Psoas muscle (tissue), 8 donors: ENCODE data around the gene ITPRIPL1. TPM values are rescaled to one million over a fixed set of nuclear protein-coding genes. Genes with fewer than 3 reads are reported as not detected.

Experiments used
- ATAC-seq, 4 donors: fragments of 200-7000 bp; cut with Tn5 transposase; one replicate each; pipeline ENCODE4 v1.9.1; 2020; ENCODE audit warnings: moderate library complexity in 3 of 4, mild to moderate bottlenecking in 2 of 4
- DNase-seq, 2 donors: peaks; one replicate each; pipeline ENCODE4 v3.0.0-alpha.2; 2020
- H3K27ac ChIP-seq: fragments of 200-600 bp; one replicate; pipeline ENCODE4 v1.8.0; 2022
- H3K27me3 ChIP-seq, 3 donors: fragments of 200-600 bp in 1 of 3; one replicate each; pipeline versions ENCODE4 v1.6.1 to v1.8.0; 2013 to 2022; ENCODE audit warnings: low read length in 2 of 3, mild to moderate bottlenecking in 2 of 3, moderate library complexity in 1 of 3; ENCODE audit not compliant: insufficient read depth in 3 of 3
- H3K36me3 ChIP-seq, 2 donors: fragments of 200-600 bp in 1 of 2; one replicate each; pipeline versions ENCODE4 v1.6.1 to v1.8.0; 2013 to 2022; ENCODE audit warnings: low read depth in 1 of 2, mild to moderate bottlenecking in 1 of 2, moderate library complexity in 1 of 2; ENCODE audit not compliant: insufficient read depth in 1 of 2
- H3K4me1 ChIP-seq: fragments of 200-600 bp; one replicate; pipeline ENCODE4 v1.8.0; 2022
- H3K4me3 ChIP-seq: fragments of 200-600 bp; one replicate; pipeline ENCODE4 v1.8.0; 2022; ENCODE audit warnings: mild to moderate bottlenecking
- H3K9me3 ChIP-seq: fragments of 200-600 bp; one replicate; pipeline ENCODE4 v1.8.0; 2022
- WGBS, 3 donors: extraction: QIAGEN DNeasy Blood & Tissue Kit; methylation state at CpG; one replicate each; pipeline versions ENCODE4 v1.1.6 to v1.1.7; 2013; 5-methylcytosine and 5-hydroxymethylcytosine counted together
- intact Hi-C, 2 donors: fragments of 100-400 bp; cut with DNase I; formaldehyde crosslinking; loops; one replicate each; pipeline versions ENCODE4 v1.11.0 to v1.14.2; 2022
- polyA plus RNA-seq, 3 donors: library from polyadenylated mRNA; stranded (reverse); fragments of 200-250 nt; gene quantifications; one replicate each; pipeline ENCODE4 v1.2.3, GENCODE V29; 2013
- total RNA-seq, 4 donors: library from RNA; stranded (reverse); fragmentation: NEBNext Ultra II Directional in 2 of 4; extraction: Animal tissue kit (Norgen Biotek cat#: 25700) in 2 of 4; gene quantifications; one replicate each; pipeline versions ENCODE4 v1.2.1 to v1.2.4, GENCODE V29; 2021 to 2023
- TF ChIP-seq, protein P1 (sequence below): fragments of 200-600 bp; IDR thresholded peaks from one replicate; pipeline ENCODE4 v1.8.0; 2022; ENCODE audit warnings: antibody characterized with exemption
- donor health status: healthy with polysubstance abuse.
- donor health status: DM: no; HTN: no; CAD: no; lungs with moderate emphysema.
- donor health status: Bipolar disorder and iron deficiency.
- donor health status: healthy.
- donor health status: DM: yes; HTN: yes; CAD: no.
- donor health status: DM: no; HTN: no; CAD: no.
- donor health status: DM: no; HTN: no; CAD: no.
- donor health status: DM: yes; HTN: yes; CAD: no.

ITPRIPL1 gene
- total and polyA plus RNA-seq, 7 donors: 0.31 to 1.2 (median 0.60) TPM

DNA sequence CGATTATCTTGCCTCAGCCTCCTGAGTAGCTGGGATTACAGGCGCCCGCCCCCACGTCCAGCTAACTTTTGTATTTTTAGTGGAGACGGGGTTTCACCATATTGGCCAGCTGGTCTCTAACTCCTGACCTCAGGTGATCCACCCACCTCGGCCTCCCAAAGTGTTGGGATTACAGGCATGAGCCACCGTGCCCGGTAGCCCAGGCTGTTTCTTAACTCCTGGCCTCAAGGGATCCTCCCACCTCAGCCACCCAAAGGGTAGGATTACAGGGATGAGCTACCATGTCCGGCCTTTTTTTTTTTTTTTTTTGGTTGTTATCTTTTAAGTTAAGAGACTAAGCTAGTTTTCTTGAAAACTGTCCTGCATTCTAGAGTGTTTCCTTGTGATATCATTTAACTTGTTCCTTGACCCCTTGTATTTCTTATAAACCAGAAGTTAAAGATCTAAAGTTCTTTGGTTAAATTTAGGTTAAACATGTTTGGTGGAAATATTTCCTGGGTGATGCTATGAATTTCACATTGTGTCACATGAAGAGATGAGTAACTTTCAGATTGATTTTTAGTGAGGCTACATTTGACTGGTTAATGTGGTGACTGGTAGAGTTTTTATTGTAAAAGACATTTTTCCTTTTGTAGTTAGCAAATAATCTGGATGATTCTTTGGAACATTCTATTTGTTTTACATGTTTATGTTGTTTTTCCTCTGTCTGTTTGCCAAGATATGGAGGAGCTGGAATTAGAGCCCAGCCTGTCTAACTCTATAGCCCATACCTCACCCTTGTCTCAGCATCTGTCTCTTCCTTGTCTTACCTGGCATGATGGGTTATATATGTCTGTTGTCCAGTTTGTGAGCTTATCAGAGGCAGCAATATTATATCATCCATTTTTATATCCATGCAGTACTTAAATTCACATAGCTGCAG, 15.6 kb downstream of the ITPRIPL1 start:
- intact Hi-C loops: no loop called here
- WGBS, 3 donors: 92% methylated on average over 9 of the region's 9 CpGs

DNA sequence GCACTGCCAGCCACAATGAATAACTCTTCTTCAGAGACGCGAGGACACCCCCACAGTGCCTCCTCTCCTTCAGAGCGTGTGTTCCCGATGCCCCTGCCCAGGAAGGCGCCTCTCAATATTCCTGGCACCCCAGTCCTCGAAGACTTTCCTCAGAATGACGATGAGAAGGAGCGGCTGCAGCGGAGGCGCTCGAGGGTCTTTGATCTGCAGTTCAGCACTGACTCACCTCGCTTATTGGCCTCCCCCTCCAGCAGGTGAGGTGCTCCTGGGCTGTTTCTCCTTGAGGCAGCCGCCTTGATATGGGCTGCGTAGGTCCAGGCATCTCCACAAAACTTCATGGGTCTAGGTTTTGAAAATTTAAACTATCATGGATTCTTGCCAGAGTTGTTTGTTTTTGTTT, 16.5 kb downstream of the ITPRIPL1 start:
- TF ChIP-seq, protein P1, sequence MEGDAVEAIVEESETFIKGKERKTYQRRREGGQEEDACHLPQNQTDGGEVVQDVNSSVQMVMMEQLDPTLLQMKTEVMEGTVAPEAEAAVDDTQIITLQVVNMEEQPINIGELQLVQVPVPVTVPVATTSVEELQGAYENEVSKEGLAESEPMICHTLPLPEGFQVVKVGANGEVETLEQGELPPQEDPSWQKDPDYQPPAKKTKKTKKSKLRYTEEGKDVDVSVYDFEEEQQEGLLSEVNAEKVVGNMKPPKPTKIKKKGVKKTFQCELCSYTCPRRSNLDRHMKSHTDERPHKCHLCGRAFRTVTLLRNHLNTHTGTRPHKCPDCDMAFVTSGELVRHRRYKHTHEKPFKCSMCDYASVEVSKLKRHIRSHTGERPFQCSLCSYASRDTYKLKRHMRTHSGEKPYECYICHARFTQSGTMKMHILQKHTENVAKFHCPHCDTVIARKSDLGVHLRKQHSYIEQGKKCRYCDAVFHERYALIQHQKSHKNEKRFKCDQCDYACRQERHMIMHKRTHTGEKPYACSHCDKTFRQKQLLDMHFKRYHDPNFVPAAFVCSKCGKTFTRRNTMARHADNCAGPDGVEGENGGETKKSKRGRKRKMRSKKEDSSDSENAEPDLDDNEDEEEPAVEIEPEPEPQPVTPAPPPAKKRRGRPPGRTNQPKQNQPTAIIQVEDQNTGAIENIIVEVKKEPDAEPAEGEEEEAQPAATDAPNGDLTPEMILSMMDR: no peak
- H3K9me3 ChIP-seq: no peaks in the 10 kb centered on the region
- 94 to 97% (median 96%) methylated on average over 14 of the region's 14 CpGs for WGBS, 3 donors
- H3K27ac ChIP-seq: no peak overlapping the region
- H3K27me3 ChIP-seq: no peaks in the 10 kb centered on the region
- no peaks in the 10 kb centered on the region for H3K4me1 ChIP-seq
- intact Hi-C loops: no loop called here
- DNase-seq (no peak), ATAC-seq (no peak)
- H3K36me3 ChIP-seq: no peaks in the 10 kb centered on the region
- no peak overlapping the region for H3K4me3 ChIP-seq

More for the DNA sequence above, 15.6 kb downstream of the ITPRIPL1 start:
- Histone ChIP-seq H3K9me3 (no peaks in the 10 kb centered on the region), H3K27me3 (no peaks in the 10 kb centered on the region), H3K27ac (no peak overlapping the region), H3K4me1 (peaks cover 6% of the 10 kb centered on the region), H3K36me3 (no peaks in the 10 kb centered on the region), H3K4me3 (no peak overlapping the region)
- TF ChIP-seq, protein P1: no peak
- DNase-seq (no peak), ATAC-seq (no peak)

DNA sequence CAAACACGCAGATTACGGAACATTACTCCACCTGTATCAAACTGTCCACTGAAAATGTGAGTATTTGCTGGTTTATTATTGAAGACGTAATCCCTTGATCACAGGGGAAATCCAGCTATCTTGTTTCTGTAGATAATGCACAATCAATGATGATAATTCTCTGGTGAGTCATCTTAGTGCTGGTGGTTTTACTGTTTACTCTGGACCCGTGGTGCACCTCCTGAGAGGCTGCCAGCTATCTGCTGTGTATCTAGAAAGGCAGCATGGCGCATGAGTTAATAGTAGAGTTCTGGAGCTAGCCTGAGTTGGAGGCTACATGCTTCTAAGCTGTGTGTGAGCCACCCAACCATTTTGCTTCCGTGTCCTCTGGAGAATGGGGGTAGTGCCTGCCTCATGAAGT, 17.0 kb downstream of the ITPRIPL1 start:
- ATAC-seq (no peak), DNase-seq (no peak)
- Histone ChIP-seq H3K27ac (no peak overlapping the region), H3K9me3 (no peaks in the 10 kb centered on the region), H3K4me3 (no peak overlapping the region), H3K36me3 (no peaks in the 10 kb centered on the region), H3K27me3 (no peaks in the 10 kb centered on the region), H3K4me1 (no peaks in the 10 kb centered on the region)
- TF ChIP-seq, protein P1: no peak
- intact Hi-C loops: no loop called here
- WGBS, 3 donors: 86 to 91% (median 91%) methylated on average over 6 of the region's 6 CpGs

DNA sequence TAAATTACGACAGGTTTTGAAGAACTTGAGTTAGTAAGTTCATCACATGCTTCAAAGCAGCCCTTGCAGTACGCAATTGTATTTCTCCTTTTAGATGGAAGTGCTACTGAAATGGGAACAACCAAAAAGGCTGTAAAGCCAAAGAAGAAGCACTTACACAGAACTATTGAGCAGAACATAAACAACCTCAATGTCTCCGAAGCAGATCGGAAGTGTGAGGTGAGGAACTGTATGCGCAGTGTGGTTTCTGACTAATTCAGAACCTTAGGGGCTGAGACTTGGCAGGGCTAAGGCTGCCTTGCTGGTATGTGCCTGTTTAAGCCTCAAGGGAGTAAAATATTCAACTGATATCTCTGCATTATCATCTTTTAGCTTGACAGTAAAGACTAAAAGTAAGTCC, 18.9 kb downstream of the ITPRIPL1 start:
- H3K4me1 ChIP-seq: no peaks in the 10 kb centered on the region
- 91 to 95% (median 94%) methylated on average over 5 of the region's 5 CpGs for WGBS, 3 donors
- no peak overlapping the region for H3K27ac ChIP-seq
- ATAC-seq (no peak), DNase-seq (no peak)
- H3K9me3 ChIP-seq: no peaks in the 10 kb centered on the region
- TF ChIP-seq, protein P1: no peak
- intact Hi-C loops: no loop called here
- no peaks in the 10 kb centered on the region for H3K36me3 ChIP-seq
- H3K4me3 ChIP-seq: no peak overlapping the region
- H3K27me3 ChIP-seq: no peaks in the 10 kb centered on the region
